GM18909 (cell line): Measurements from ENCODE around the gene ZFHX3.

Experiments used
- ATAC-seq: cut with Tn5 transposase; IDR thresholded peaks from one replicate; pipeline ENCODE4 v1.9.1; 2021; ENCODE audit warnings: mild to moderate bottlenecking; ENCODE audit not compliant: unreplicated experiment, poor library complexity

The ZFHX3 gene

GRCh38 chr16:72921620-72922019 lies 126.3 kb downstream of the ZFHX3 start:
- no peak for ATAC-seq

GRCh38 chr16:72921106-72921505 lies 126.8 kb downstream of the ZFHX3 start:
- ATAC-seq, result no peak

DNA sequence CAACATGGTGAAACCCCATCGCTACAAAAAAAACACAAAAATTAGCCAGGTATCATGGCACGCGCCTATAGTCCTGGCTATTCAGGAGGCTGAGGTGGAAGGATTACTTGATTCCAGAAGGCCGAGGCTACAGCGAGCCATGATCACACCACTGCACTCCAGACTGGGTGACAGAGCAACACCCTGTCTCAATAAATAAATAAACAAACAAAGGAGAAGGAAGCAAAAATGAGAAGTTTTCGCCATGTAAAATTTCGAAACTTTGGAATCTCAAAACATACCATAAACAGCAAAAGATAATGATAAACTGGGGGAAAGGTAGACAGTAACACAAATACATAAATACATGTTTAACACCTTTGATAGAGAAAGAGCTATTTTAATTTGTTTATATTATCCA lies 130.9 kb downstream of the ZFHX3 start:
- ATAC-seq, result no peak

GRCh38 chr16:72915331-72915730 lies 132.6 kb downstream of the ZFHX3 start:
- ATAC-seq, result no peak

DNA sequence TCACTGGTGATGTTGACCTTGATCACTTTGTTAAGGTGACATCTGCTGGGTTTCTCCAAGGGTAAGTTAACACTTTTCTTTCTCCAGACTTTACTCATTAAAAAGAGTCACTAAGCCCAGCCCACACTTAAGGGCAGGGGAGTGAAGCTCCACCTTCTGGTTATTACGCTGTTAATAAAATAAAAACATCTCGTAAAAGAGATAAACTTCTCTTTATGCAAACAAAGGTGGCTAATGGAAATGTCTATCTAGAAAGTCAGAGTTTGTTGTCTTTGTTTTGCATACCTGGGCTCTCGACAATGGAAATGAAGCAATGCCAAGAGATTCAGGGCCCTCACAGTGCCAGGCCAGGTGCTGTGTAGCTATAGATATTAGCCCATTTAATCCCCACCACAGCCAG lies 134.4 kb downstream of the ZFHX3 start:
- ATAC-seq, result no peak

DNA sequence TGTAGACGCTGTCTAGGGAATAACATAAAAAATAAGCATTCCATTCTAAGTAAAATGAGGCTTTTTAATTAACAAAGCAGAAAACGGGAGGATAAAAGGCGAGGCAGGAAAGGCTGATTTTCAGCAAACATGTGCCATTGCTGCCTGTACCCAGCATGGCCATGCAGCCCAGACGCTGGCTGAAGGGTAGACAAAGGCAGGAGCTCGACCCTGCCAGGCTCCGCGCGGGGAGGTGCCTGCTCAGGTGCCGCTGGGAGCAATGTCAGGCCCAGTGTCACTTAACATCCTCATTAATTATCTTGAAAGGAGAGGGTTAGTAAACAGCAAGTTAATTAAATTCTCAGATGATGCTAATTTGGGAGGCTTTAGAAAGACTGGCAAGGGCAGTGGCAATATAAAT lies 136.0 kb downstream of the ZFHX3 start:
- no peak for ATAC-seq

- ATAC-seq, result no peak
Measured at GRCh38 chr16:72910875-72911274, 137.1 kb downstream of the ZFHX3 start.

DNA sequence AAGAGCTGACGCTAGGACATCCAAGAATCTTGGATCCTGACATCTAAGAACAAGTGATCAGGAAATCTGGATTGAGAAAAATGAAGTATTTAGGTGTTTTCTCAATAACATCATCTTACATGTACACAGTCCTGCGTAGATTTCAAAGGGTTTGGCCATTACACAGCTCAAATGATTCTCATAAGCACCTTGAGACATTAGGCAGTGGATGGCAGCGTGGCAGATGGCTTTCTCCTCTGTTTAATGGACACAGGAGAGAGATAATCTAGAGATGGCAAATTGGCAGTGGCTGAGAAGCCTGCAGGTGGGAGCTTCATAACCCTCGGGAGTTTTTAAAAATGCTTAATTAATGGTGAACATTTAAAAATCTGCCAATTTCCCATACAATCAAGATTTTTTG lies 137.5 kb downstream of the ZFHX3 start:
- no peak for ATAC-seq

GRCh38 chr16:72909196-72909595 lies 138.7 kb downstream of the ZFHX3 start:
- no peak for ATAC-seq

DNA sequence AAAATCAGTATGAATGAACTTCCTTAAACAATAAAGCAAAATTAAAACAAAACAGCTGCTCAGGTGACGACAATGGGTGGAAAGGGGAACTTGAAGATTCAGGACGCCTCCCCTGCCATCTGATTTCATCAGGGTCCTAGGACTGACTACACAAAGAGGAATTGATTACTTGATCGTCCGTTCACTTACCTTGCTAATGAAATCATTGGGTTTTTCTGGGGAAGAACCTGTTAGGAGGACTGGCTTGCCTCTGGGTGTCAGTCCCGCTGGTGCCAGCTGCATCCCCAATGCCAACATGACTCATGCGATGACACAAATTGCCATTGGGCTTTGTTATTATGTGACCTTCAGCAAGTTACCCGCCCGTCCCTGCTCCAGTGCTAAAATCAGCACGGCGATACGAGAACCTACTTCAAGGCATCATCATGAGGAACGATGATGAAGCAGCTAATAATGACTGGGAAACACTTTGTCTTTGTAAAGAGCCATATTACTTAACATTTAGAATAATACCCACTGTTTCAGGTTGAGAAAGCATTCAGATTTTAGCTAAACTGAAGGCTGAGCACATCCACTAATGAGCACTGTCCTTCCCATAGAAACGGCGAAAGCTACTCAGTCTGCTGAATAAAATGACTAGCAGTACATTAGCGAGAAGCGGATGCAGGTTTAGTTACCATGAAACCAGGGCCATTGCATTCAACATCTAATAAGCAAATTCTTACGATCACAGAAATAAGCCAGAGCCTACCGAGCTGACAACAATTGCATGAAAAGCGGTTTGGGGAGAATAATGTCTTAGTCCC lies 139.4 kb downstream of the ZFHX3 start:
- no peak for ATAC-seq

DNA sequence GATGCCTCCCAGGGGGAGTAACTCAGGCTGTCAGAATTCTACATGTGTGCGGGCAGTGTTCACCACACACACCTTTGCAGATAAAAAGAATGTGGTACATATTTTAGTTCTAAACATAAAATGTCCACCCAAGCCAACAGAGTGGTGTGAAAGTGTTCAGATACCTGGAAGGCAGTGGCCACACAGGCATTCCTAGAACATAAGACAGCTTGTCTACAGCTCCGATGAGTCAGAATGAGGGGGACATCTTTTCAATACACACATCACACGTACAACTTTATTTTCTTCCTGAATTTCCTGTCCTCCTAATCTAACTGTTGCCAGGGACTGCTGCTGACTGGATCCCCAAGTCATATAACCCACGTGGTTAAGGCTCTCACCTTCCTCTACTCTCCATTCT lies 142.3 kb downstream of the ZFHX3 start:
- no peak for ATAC-seq

DNA sequence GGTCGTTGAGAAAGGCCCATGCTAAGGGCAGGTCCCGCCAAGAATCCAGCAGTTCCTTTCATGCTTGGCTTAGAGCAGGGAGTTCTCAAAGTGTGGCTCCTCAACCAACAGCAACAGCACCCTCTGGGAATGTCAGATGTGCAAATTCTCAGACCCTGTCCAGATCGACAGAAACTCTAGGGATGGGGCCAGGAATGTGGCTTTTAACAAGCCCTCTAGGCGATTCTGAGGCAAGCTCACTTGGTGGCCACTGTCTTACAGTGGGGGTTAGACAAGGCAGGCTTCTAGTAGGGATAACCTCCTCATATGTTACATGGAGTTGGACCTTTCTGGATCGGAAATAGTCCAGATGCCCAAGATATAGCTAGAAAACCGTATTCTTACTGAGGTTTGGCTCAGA lies 144.8 kb downstream of the ZFHX3 start:
- ATAC-seq, result no peak

DNA sequence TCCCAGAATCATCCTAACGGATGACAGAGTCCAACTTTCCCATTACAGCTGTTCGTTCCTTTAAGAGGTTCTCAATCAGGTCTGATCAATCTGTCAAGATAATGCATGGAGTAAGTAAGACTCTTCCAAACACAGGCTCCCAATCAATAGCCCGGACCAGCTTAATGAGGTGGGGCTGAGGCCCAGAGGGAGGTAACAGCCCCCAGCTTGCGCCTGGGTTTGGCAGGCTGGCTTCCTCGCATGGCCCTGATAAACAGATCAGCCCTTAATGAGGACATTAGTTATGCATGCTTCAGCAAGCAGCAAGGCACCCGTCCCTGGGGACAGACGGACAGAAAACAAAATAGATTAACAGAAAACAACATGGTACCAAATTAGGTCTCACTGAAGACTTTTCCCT lies 145.7 kb downstream of the ZFHX3 start:
- no peak for ATAC-seq

GRCh38 chr16:72901000-72901627 lies 146.8 kb downstream of the ZFHX3 start:
- no peak for ATAC-seq

DNA sequence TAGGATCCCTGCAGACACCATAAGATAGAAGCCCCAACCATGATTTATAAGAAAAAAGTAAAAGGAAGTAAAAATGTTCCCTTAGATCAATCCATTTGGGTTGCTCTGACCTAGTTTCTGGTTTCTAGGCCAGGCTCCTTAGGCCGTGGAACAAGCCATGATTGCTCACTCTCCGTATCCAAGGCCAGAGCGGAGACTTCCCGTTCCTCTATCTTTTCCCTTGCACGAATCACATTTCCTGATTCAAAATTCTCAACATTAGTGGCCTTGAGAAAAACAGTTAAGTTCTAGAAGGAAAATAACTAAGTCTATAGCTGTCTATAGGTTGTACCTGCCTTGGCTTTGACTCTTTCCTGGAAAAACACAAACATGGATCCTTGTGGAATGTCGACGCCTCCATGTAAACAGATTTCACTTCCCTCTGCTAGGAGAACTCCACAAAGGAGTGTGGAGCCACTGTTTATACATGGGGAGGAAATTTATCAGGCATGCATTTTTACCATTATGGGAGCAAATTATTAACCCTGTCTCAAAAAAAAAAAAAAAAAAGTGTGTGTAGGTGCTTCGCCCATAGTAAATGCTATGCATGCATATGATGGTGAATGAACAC lies 149.6 kb downstream of the ZFHX3 start:
- no peak for ATAC-seq

DNA sequence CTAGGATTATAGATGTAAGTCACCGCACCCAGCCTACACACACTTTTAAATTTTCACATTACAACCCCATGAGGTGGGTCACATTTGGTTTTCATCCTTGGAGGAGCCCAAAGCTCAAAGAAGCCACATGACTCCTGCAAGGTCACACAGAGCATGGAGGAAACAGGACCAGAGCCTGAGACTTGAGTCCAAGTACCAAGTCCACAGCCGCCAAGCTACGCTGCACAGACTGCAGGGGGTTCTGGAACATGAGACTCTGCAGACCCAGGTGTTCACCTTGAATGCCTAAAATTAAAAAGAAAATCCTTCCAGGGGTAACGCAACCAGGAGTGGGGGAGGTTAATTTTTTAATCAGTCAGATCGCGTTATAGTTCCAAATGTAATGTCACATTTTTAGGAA lies 150.2 kb downstream of the ZFHX3 start:
- ATAC-seq, result no peak

DNA sequence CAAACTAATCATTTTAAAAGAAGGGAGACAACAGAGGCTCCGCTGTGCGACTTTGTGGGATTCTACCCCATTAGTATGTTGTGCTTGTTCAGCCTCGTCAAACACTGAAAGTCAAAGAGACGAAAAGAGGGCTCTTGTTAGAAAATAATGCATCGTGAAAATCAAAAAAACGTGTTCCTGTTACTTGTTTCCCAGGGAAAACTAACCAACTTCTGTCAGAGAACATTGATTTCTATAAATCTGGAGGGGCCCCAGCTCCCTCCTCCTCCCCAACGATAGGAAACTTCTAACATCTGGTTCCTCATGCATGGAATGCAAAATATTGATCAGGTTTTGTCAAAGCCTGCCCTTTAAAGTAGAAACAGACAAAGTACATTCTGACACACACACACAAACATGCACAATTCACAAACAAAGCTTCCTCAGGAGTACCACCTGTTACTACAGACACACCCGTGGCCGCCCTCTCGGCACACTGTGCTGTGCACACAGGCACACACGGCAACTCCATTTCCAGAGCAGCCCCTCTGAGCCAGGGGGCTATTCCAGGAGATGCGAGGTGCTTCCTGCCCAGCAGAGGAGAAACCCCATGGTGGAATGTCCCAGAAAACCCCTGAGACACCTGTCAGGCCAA lies 151.3 kb downstream of the ZFHX3 start:
- no peak for ATAC-seq

- ATAC-seq, result no peak
Measured at GRCh38 chr16:72895951-72896350, 152.0 kb downstream of the ZFHX3 start.

DNA sequence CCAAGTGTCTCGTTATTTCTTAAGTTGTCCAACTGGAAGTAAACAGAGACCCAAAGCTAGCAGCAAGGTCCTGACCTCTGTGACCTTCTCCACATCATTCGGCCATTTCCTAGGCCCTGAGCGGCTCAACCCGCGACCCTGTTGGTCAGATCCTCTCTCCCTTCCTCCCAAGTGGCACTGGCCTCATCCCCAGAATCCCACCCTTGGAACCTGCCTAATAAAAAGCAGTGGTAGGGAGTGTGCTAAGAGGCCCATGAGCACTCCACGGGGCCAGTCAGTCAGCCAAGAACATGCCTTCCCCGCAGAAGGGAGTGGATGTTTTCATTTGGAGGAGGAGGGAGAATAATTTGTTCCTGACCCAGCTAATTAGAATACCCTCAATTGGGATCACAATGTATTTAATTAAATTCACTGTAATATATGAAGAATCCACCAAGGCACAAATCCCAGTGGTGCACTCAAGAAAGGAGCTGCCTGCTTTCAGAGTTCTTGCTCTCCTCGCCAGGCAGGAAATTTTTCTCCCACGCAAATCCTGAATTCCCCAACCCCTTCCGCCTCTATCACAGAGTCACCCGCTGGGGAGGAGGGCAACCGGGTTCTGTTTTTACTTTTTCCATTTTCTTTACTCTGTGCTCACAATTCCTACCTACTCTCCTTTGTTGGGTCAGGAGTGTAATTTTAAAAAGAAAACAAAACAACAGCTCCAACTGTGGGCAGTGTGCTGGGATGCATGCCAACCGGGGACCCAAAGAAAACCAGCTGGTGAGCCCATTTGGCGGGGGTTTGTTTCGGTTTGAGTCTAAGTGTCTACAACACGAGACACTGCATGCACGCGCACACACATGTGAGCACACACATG lies 153.4 kb downstream of the ZFHX3 start:
- no peak for ATAC-seq
